ENCODE measurements around the gene AUTS2. TPM values are rescaled to one million over a fixed set of nuclear protein-coding genes. Genes with fewer than 3 reads are reported as not detected.

AUTS2 gene
- total and polyA plus RNA-seq, 2 of the 8 experiments (the other 6 are each of a cell fraction or from before 2014, with no cell fraction given) = 25.9 to 101 TPM

GRCh38 chr7:69996121-69996520 is 397.8 kb downstream of the AUTS2 start:
- H4K8ac ChIP-seq (ENCODE audit: extremely low read depth, insufficient read depth, low read length) = no peak overlapping the region
- H2BK15ac ChIP-seq (ENCODE audit: low read length) = no peak overlapping the region; the same call in 1 of the 2 replicates
- H3K79me1 ChIP-seq (ENCODE audit: low read depth, low read length) = no peaks in the 10 kb centered on the region
- no peak overlapping the region for H4K5ac ChIP-seq (ENCODE audit: insufficient read length, low read depth, low read length)
- H3K36me3 ChIP-seq (ENCODE audit: control insufficient read depth in 2 of 4, insufficient read depth in 4 of 4, low read length in 3 of 4) = no peaks in the 10 kb centered on the region
- H3K4me1 ChIP-seq (replicated peaks in 1 of 4; ENCODE audit: control insufficient read depth in 3 of 4, insufficient read depth in 4 of 4, low read length in 3 of 4) = no peaks in the 10 kb centered on the region
- FAIRE-seq = no peak
- H2BK20ac ChIP-seq (ENCODE audit: low read length) = no peak overlapping the region
- 93% methylated on average over 2 of the region's 2 CpGs; no CpG with 5 or more reads in 1 of the 2 experiments for WGBS, 2 experiments (ENCODE audit: extremely low coverage in 1 of 2, insufficient coverage in 1 of 2, insufficient read length in 1 of 2, insufficient replicate concordance in 2 of 2, low coverage in 1 of 2, low lambda C conversion rate in 2 of 2, missing lambda C conversion rate in 1 of 2)
- no peak overlapping the region for H4K91ac ChIP-seq (replicated peaks; ENCODE audit: insufficient read length, low read length)
- no peaks in the 10 kb centered on the region for H3K23me2 ChIP-seq (ENCODE audit: low read depth, low read length)
- no peaks in the 10 kb centered on the region for H4K20me1 ChIP-seq (replicated peaks in 1 of 2; ENCODE audit: control insufficient read depth in 1 of 2, insufficient read depth in 2 of 2, low read length in 2 of 2)
- H2BK5ac ChIP-seq (ENCODE audit: low read depth, low read length) = no peak overlapping the region
- no peak overlapping the region for H3K4me3 ChIP-seq (ENCODE audit: extremely low read depth in 1 of 4, insufficient read depth in 2 of 4, low read depth in 3 of 4, low read length in 4 of 4)
- ChIA-PET CTCF (ENCODE audit: partially characterized antibody) (interaction anchor here (1.3 kb wide), 1 partner anchor 10 kb away, joined by 3 read pairs; no protein-coding TSS in a partner anchor), POLR2A (ENCODE audit: partially characterized antibody) (no interaction called here)
- no peak overlapping the region for H3K4me2 ChIP-seq (ENCODE audit: insufficient read depth in 1 of 2, low read depth in 2 of 2, low read length in 2 of 2)
- H3K9me3 ChIP-seq (ENCODE audit: insufficient read depth in 2 of 2, low read depth in 1 of 2, low read length in 1 of 2) = no peaks in the 10 kb centered on the region
- DNase-seq (ENCODE audit: low read depth in 1 of 2, low spot score in 2 of 2) = no peak
- no peak overlapping the region for H2AFZ ChIP-seq (ENCODE audit: low read length)
- no peaks in the 10 kb centered on the region for H3K79me2 ChIP-seq (ENCODE audit: control insufficient read depth in 1 of 2, insufficient read depth in 2 of 2, low read length in 2 of 2)
- no peak overlapping the region for H3K27ac ChIP-seq (ENCODE audit: low read depth, low read length)
- H3K9ac ChIP-seq (replicated peaks in 1 of 4; ENCODE audit: extremely low read depth in 1 of 4, low read depth in 3 of 4, low read length in 3 of 4) = no peak overlapping the region
- H3K56ac ChIP-seq (replicated peaks; ENCODE audit: insufficient read length, low read depth, low read length) = no peak overlapping the region
- no peak overlapping the region for H2AK5ac ChIP-seq (ENCODE audit: low read depth, low read length)
- TF ChIP-seq TAF1 (IDR thresholded peaks at IDR 0.05; ENCODE audit: low read depth, low read length) (no peak), TCF12 (IDR thresholded peaks at IDR 0.05; ENCODE audit: low read depth, low read length) (no peak), FOSL1 (IDR thresholded peaks at IDR 0.05; ENCODE audit: insufficient read depth, low read depth, low read length) (no peak), SP2 (IDR thresholded peaks at IDR 0.05; ENCODE audit: low read length) (no peak), EP300 (IDR thresholded peaks at IDR 0.05; ENCODE audit: borderline replicate concordance in 1 of 2, low read depth in 2 of 2, low read length in 2 of 2) (no peak), CREB1 (IDR thresholded peaks at IDR 0.05) (no peak), BRCA1 (IDR thresholded peaks at IDR 0.05; ENCODE audit: low read depth, low read length) (no peak), CHD2 (IDR thresholded peaks at IDR 0.05; ENCODE audit: low read length) (no peak), MAFK (IDR thresholded peaks at IDR 0.05; ENCODE audit: low read depth, low read length) (no peak), TEAD4 (IDR thresholded peaks at IDR 0.05; ENCODE audit: low read depth, low read length) (no peak), NANOG (IDR thresholded peaks at IDR 0.05; ENCODE audit: insufficient read depth, low read depth, low read length, poor library complexity, severe bottlenecking) (no peak), CTBP2 (IDR thresholded peaks at IDR 0.05; ENCODE audit: borderline replicate concordance, insufficient read depth, insufficient read length, low read length) (no peak), RFX5 (IDR thresholded peaks at IDR 0.05; ENCODE audit: borderline replicate concordance, low read depth, low read length) (no peak)
- H3K23ac ChIP-seq (ENCODE audit: insufficient read length) = no peak overlapping the region
- H3K27me3 ChIP-seq (replicated peaks in 1 of 4; ENCODE audit: control insufficient read depth in 3 of 4, extremely low read depth in 1 of 4, insufficient read depth in 3 of 4, low read length in 3 of 4) = no peaks in the 10 kb centered on the region
- H2BK120ac ChIP-seq (replicated peaks; ENCODE audit: low read depth, low read length) = no peak overlapping the region
- no peak overlapping the region for H2BK12ac ChIP-seq (ENCODE audit: low read depth, low read length)
- no peak overlapping the region for H3K18ac ChIP-seq (ENCODE audit: extremely low read depth, low read length)
- no peak overlapping the region for H3K4ac ChIP-seq (replicated peaks; ENCODE audit: insufficient read length, low read depth, low read length)
- no peak overlapping the region for H3K14ac ChIP-seq (ENCODE audit: insufficient read length)
